NK-92 (cell line): ENCODE measurements around the gene COL23A1.

ENCODE experiments used
- DNase-seq: peaks from one replicate; lab custom pipeline; 2025; ENCODE audit not compliant: unreplicated experiment; lab: John Stamatoyannopoulos, UW

COL23A1 gene

GRCh38 chr5:178463321-178464155 is 126.7 kb downstream of the COL23A1 start:
- DNase-seq: no peak

GRCh38 chr5:178462816-178463215 is 127.4 kb downstream of the COL23A1 start:
- no peak for DNase-seq

GRCh38 chr5:178462076-178462475 is 128.1 kb downstream of the COL23A1 start:
- no peak for DNase-seq

GRCh38 chr5:178461004-178461730 is 129.0 kb downstream of the COL23A1 start:
- no peak for DNase-seq

- DNase-seq: no peak
Measured at GRCh38 chr5:178460598-178460997, 129.6 kb downstream of the COL23A1 start.

GRCh38 chr5:178460174-178460573 is 130.0 kb downstream of the COL23A1 start:
- no peak for DNase-seq

- DNase-seq: no peak
Measured at GRCh38 chr5:178458140-178458539, 132.1 kb downstream of the COL23A1 start.

GRCh38 chr5:178457471-178457870 is 132.7 kb downstream of the COL23A1 start:
- DNase-seq: no peak

- no peak for DNase-seq
Measured at GRCh38 chr5:178455480-178455835, 134.7 kb downstream of the COL23A1 start.

- DNase-seq: no peak
Measured at GRCh38 chr5:178454821-178455479, 135.2 kb downstream of the COL23A1 start.

- DNase-seq: no peak
Measured at GRCh38 chr5:178454303-178454702, 135.9 kb downstream of the COL23A1 start.

GRCh38 chr5:178453224-178453623 is 137.0 kb downstream of the COL23A1 start:
- DNase-seq: no peak

GRCh38 chr5:178450121-178451028 is 139.8 kb downstream of the COL23A1 start:
- DNase-seq: no peak

GRCh38 chr5:178449163-178450070 is 140.8 kb downstream of the COL23A1 start:
- no peak for DNase-seq

- no peak for DNase-seq
Measured at GRCh38 chr5:178445534-178445933, 144.7 kb downstream of the COL23A1 start.

GRCh38 chr5:178442405-178443257 is 147.6 kb downstream of the COL23A1 start:
- DNase-seq: no peak

GRCh38 chr5:178441486-178442270 is 148.5 kb downstream of the COL23A1 start:
- no peak for DNase-seq

GRCh38 chr5:178440181-178440580 is 150.0 kb downstream of the COL23A1 start:
- DNase-seq: no peak
